ENCODE data around the gene ARPC1B. TPM values are rescaled to one million over a fixed set of nuclear protein-coding genes. Genes with fewer than 3 reads are reported as not detected.
"Not testable (repeated sequence)": the region's sequence is repeated elsewhere in the genome, so short reads cannot be mapped to it uniquely, and the experiment has no call there.

The ARPC1B gene
- total RNA-seq, 3 donors from 2014 or later (not counting 1 experiment from before 2014, with no cell fraction given), result 161 to 184 (median 179) TPM

GRCh38 chr7:99409806-99410205 lies 35.3 kb downstream of the ARPC1B start:
- no peak for ATAC-seq
- intact Hi-C loops (cut with micrococcal nuclease), result loop anchor here (2.0 to 5.0 kb wide), 4 partner anchors 17 to 142 kb away; partner anchors contain the start of genes ARPC1B, FAM200A and ZKSCAN5
- TF ChIP-seq, protein P1, sequence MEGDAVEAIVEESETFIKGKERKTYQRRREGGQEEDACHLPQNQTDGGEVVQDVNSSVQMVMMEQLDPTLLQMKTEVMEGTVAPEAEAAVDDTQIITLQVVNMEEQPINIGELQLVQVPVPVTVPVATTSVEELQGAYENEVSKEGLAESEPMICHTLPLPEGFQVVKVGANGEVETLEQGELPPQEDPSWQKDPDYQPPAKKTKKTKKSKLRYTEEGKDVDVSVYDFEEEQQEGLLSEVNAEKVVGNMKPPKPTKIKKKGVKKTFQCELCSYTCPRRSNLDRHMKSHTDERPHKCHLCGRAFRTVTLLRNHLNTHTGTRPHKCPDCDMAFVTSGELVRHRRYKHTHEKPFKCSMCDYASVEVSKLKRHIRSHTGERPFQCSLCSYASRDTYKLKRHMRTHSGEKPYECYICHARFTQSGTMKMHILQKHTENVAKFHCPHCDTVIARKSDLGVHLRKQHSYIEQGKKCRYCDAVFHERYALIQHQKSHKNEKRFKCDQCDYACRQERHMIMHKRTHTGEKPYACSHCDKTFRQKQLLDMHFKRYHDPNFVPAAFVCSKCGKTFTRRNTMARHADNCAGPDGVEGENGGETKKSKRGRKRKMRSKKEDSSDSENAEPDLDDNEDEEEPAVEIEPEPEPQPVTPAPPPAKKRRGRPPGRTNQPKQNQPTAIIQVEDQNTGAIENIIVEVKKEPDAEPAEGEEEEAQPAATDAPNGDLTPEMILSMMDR (IDR thresholded peaks at IDR 0.05), result no peak
- H3K4me3 Mint-ChIP-seq, result peak overlapping the region; percentile 96
- DNase-seq, result peak in 1 of 2 donors; percentile 57
- H3K27me3 Mint-ChIP-seq (ENCODE audit: low read depth in 2 of 2), result no peaks in the 10 kb centered on the region
- WGBS (ENCODE audit: insufficient coverage), result 44% methylated on average over 2 of the region's 3 CpGs
- H3K36me3 ChIP-seq (ENCODE audit: control insufficient read depth, insufficient read depth, low read length), result peaks cover 34% of the 10 kb centered on the region
- peak overlapping the region; percentile 83 for H3K4me3 ChIP-seq (ENCODE audit: low read length)
- no peaks in the 10 kb centered on the region for H3K9me3 ChIP-seq (ENCODE audit: control insufficient read depth, insufficient read depth, low read length)
- H3K27ac Mint-ChIP-seq, result peak overlapping the region; percentile 93
- peaks cover 45% of the 10 kb centered on the region for H3K4me1 ChIP-seq (ENCODE audit: control insufficient read depth, insufficient read depth, low read length)
- peaks cover 40 to 51% of the 10 kb centered on the region in 2 donors for H3K4me1 Mint-ChIP-seq
- H3K9me3 Mint-ChIP-seq, result no peaks in the 10 kb centered on the region
- peak overlapping the region; percentile 98 for H3K27ac ChIP-seq (ENCODE audit: low read length)
- no peaks in the 10 kb centered on the region for H3K27me3 ChIP-seq (ENCODE audit: control insufficient read depth, insufficient read depth, low read length)
- peaks cover 9% of the 10 kb centered on the region for H3K36me3 Mint-ChIP-seq

DNA sequence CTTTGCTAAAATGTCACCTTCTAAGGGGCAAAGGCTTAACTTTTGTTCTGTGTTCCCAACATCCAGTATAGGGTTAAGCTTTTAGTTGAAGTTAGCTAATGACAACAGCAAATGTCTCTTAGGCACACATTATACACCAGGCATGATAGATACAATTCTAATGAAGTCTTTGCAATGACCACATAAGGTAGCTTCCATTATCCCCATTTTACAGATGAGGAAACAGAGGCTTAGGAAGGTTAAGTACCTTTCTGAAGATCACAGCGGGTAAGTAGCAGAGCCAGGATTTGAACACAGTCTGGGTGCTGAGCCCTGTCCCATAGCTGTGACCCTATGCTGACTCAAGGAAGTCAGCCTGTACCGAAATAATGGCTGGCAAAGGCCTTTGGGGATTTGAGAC lies 36.1 kb downstream of the ARPC1B start:
- Mint-ChIP-seq H3K4me3 (peak overlapping the region; percentile 96), H3K9me3 (no peaks in the 10 kb centered on the region), H3K27me3 (ENCODE audit: low read depth in 2 of 2) (no peaks in the 10 kb centered on the region), H3K27ac (peak overlapping the region; percentile 93), H3K36me3 (peaks cover 14% of the 10 kb centered on the region), H3K4me1 (peaks cover 39 to 53% of the 10 kb centered on the region in 2 donors)
- no peak overlapping the region for H3K4me3 ChIP-seq (ENCODE audit: low read length)
- peaks cover 42% of the 10 kb centered on the region for H3K36me3 ChIP-seq (ENCODE audit: control insufficient read depth, insufficient read depth, low read length)
- peaks cover 37% of the 10 kb centered on the region for H3K4me1 ChIP-seq (ENCODE audit: control insufficient read depth, insufficient read depth, low read length)
- H3K27me3 ChIP-seq (ENCODE audit: control insufficient read depth, insufficient read depth, low read length), result no peaks in the 10 kb centered on the region
- DNase-seq (no peak), ATAC-seq (no peak)
- WGBS (ENCODE audit: insufficient coverage), result 98% methylated on average over 2 of the region's 2 CpGs
- TF ChIP-seq, protein P1 (IDR thresholded peaks at IDR 0.05), result no peak
- H3K9me3 ChIP-seq (ENCODE audit: control insufficient read depth, insufficient read depth, low read length), result no peaks in the 10 kb centered on the region
- intact Hi-C loops (cut with micrococcal nuclease), result no loop called here
- H3K27ac ChIP-seq (ENCODE audit: low read length), result no peak overlapping the region

DNA sequence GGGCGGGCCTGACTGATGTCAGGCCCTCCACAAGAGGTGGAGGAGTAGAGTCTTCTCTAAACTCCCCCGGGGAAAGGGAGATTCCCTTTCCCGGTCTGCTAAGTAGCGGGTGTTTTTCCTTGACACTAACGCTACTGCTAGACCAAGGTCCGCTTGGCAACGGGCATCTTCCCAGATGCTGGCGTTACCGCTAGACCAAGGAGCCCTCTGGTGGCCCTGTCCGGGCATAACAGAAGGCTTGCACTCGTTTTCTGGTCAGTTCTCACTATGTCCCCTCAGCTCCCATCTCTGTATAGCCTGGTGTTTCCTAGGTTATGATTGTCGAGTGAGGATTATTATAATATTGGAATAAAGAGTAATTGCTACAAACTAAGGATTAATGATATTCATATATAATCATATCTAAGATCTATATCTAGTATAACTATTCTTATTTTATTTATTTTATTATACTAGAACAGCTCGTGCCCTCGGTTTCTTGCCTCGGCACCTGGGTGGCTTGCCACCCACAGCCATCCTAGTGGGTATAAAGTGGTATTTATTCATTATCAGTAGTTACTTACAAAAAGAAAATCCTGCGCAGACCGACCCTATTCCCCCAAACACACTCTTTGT lies 41.1 kb downstream of the ARPC1B start:
- not testable (repeated sequence) for H3K4me1 ChIP-seq (ENCODE audit: control insufficient read depth, insufficient read depth, low read length); H3K27ac ChIP-seq (ENCODE audit: low read length); H3K4me3 Mint-ChIP-seq; H3K4me3 ChIP-seq (ENCODE audit: low read length); ATAC-seq; H3K9me3 ChIP-seq (ENCODE audit: control insufficient read depth, insufficient read depth, low read length); H3K9me3 Mint-ChIP-seq; H3K27me3 ChIP-seq (ENCODE audit: control insufficient read depth, insufficient read depth, low read length); H3K27me3 Mint-ChIP-seq (ENCODE audit: low read depth in 2 of 2)
- H3K36me3 ChIP-seq (ENCODE audit: control insufficient read depth, insufficient read depth, low read length), result peaks cover 82% of the 10 kb centered on the region
- intact Hi-C loops (cut with micrococcal nuclease), result loop anchor here (5.0 kb wide), 1 partner anchor 42 kb away; no protein-coding TSS in a partner anchor
- H3K4me1 Mint-ChIP-seq, result peaks cover 4 to 11% of the 10 kb centered on the region in 2 donors
- peak overlapping the region; percentile 14 to 28 for H3K27ac Mint-ChIP-seq
- peaks cover 11% of the 10 kb centered on the region for H3K36me3 Mint-ChIP-seq
- TF ChIP-seq, protein P1 (IDR thresholded peaks at IDR 0.05), result peak; percentile 29
- peak in 1 of 2 donors; percentile 40 for DNase-seq
- 79% methylated on average over 10 of the region's 17 CpGs for WGBS (ENCODE audit: insufficient coverage)

All from natural killer cell (primary cell).